Posterior cingulate gyrus (tissue), 11 donors: ENCODE measurements around the gene PHKA1.
A peak's percentile ranks its signal among the peaks of the same experiment; 100 is the strongest.
"Not testable (repeated sequence)": the region's sequence is repeated elsewhere in the genome, so short reads cannot be mapped to it uniquely, and the experiment has no call there.

Experiments
- DNase-seq, 10 donors: peaks; one replicate each; pipeline versions ENCODE4 v3.0.0 to v3.0.0-alpha.2; 2020 to 2021; ENCODE audit warnings: mixed read lengths in 3 of 10
- intact Hi-C: fragments of 100-400 bp; cut with DNase I; formaldehyde crosslinking; loops from one replicate; pipeline ENCODE4 v1.15.1; 2023

Gene PHKA1

GRCh38 chrX:72673951-72674350 is 40.2 kb downstream of the PHKA1 start:
- DNase-seq, intact Hi-C loops: not testable (repeated sequence)

- intact Hi-C loops, DNase-seq: not testable (repeated sequence)
Measured at GRCh38 chrX:72669508-72669907, 44.6 kb downstream of the PHKA1 start.

GRCh38 chrX:72666451-72666850 is 47.7 kb downstream of the PHKA1 start:
- DNase-seq: no peak
- intact Hi-C loops: no loop called here

- no peak for DNase-seq
- intact Hi-C loops: no loop called here
Measured at GRCh38 chrX:72663737-72664136, 50.4 kb downstream of the PHKA1 start.

- DNase-seq: peak in 2 of 10 donors; percentile 43 to 45
- intact Hi-C loops: no loop called here
Measured at GRCh38 chrX:72662020-72662747, 51.9 kb downstream of the PHKA1 start.

- DNase-seq: no peak
- intact Hi-C loops: no loop called here
Measured at GRCh38 chrX:72659723-72660122, 54.4 kb downstream of the PHKA1 start.

- intact Hi-C loops: no loop called here
- peak in 1 of 10 donors; percentile 71 for DNase-seq
Measured at GRCh38 chrX:72652082-72652481, 62.0 kb downstream of the PHKA1 start.

GRCh38 chrX:72644946-72645345 is 69.2 kb downstream of the PHKA1 start:
- intact Hi-C loops: no loop called here
- DNase-seq: peak in 1 of 10 donors; percentile 46

- intact Hi-C loops: no loop called here
- DNase-seq: no peak
Measured at GRCh38 chrX:72641611-72642010, 72.5 kb downstream of the PHKA1 start.

GRCh38 chrX:72635930-72636329 is 78.2 kb downstream of the PHKA1 start:
- no peak for DNase-seq
- intact Hi-C loops: no loop called here

- intact Hi-C loops: no loop called here
- no peak for DNase-seq
Measured at GRCh38 chrX:72634331-72634730, 79.8 kb downstream of the PHKA1 start.

GRCh38 chrX:72630185-72630584 is 83.9 kb downstream of the PHKA1 start:
- DNase-seq: no peak
- intact Hi-C loops: no loop called here

- intact Hi-C loops: no loop called here
Measured at GRCh38 chrX:72624194-72624593, 89.9 kb downstream of the PHKA1 start.

GRCh38 chrX:72621625-72622485 is 92.3 kb downstream of the PHKA1 start:
- intact Hi-C loops: no loop called here
- no peak for DNase-seq

More at GRCh38 chrX:72624194-72624593, 89.9 kb downstream of the PHKA1 start:
- no peak for DNase-seq

GRCh38 chrX:72621163-72621562 is 92.9 kb downstream of the PHKA1 start:
- DNase-seq: no peak
- intact Hi-C loops: no loop called here

- no peak for DNase-seq
- intact Hi-C loops: no loop called here
Measured at GRCh38 chrX:72620550-72621145, 93.5 kb downstream of the PHKA1 start.

- intact Hi-C loops: no loop called here
- no peak for DNase-seq
Measured at GRCh38 chrX:72609313-72609712, 104.8 kb downstream of the PHKA1 start.

- intact Hi-C loops: no loop called here
- no peak for DNase-seq
Measured at GRCh38 chrX:72604705-72605104, 109.4 kb downstream of the PHKA1 start.

GRCh38 chrX:72604112-72604511 is 110.0 kb downstream of the PHKA1 start:
- intact Hi-C loops: no loop called here
- no peak for DNase-seq

GRCh38 chrX:72591038-72591437 is 123.1 kb downstream of the PHKA1 start:
- intact Hi-C loops, DNase-seq: not testable (repeated sequence)

GRCh38 chrX:72584163-72584562 is 129.9 kb downstream of the PHKA1 start:
- no peak for DNase-seq
- intact Hi-C loops: no loop called here
